ENCODE results near the gene SBNO1. TPM values are rescaled to one million over a fixed set of nuclear protein-coding genes. Genes with fewer than 3 reads are reported as not detected.

SBNO1 gene
- total and polyA plus RNA-seq, 8 donors: 3.4 to 35.6 (median 9.9) TPM

DNA sequence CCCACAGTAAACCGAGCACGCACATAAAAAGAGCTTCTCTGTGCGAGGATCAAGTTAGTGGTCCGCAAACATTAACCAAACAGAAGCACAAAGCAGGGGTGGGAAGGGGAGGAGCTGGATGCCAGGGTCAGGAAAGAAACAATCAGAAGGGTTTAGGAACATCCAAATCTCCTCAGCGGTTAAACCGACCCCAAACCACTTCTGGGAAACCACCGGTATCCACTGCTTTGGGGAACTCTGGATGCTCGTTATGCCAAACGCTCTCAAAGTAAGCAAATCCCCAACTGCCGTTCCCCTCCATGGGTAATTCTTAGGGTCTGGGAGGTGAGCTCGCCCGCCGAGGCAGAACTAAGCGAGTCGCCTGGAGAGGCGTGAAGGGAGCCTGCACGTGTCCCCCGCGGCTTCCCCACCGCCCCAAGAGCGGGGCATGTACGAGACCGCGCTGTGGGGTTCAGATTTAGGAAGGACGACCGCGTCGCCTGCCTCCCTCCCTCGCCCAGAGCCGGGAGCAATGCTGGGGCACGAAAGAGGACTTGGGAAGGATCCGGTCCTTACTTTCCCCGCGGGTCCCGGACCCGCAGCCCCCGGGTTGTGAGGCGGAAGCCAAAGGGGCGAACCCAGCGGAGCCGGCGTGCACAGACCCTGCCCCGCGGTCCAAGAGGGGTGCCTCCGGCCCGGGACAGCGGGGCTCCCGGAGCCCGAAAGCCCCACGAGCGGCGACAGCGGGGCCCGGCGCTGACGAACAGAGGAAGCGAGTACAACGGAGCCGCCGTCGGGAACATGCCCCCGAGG lies 711 bp downstream of the SBNO1 start:
- Histone ChIP-seq H3K36me3 (peaks cover 0 to 5% (median 4%) of the 10 kb centered on the region in 4 donors), H3K9me3 (no peaks in the 10 kb centered on the region), H3K27me3 (no peaks in the 10 kb centered on the region), H3K4me3 (peak overlapping the region; percentile 67 to 98 (median 90)), H3K4me1 (peaks cover 16 to 56% (median 35%) of the 10 kb centered on the region in 4 donors), H3K27ac (peak overlapping the region; percentile 91 to 99 (median 97))
- TF ChIP-seq, protein P1, sequence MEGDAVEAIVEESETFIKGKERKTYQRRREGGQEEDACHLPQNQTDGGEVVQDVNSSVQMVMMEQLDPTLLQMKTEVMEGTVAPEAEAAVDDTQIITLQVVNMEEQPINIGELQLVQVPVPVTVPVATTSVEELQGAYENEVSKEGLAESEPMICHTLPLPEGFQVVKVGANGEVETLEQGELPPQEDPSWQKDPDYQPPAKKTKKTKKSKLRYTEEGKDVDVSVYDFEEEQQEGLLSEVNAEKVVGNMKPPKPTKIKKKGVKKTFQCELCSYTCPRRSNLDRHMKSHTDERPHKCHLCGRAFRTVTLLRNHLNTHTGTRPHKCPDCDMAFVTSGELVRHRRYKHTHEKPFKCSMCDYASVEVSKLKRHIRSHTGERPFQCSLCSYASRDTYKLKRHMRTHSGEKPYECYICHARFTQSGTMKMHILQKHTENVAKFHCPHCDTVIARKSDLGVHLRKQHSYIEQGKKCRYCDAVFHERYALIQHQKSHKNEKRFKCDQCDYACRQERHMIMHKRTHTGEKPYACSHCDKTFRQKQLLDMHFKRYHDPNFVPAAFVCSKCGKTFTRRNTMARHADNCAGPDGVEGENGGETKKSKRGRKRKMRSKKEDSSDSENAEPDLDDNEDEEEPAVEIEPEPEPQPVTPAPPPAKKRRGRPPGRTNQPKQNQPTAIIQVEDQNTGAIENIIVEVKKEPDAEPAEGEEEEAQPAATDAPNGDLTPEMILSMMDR (IDR thresholded peaks at IDR 0.05): no peak
- TF ChIP-seq EP300 (IDR thresholded peaks at IDR 0.05): no peak
- no peak for TF ChIP-seq POLR2AphosphoS5 (IDR thresholded peaks at IDR 0.05)
- TF ChIP-seq POLR2A (IDR thresholded peaks at IDR 0.05): no peak
- intact Hi-C loops (cut with DNase I; ENCODE audit: low total_unique reads): no loop called here
- WGBS, 5 donors: 0% methylated on average over 35 to 62 of the region's 62 CpGs
- peak; percentile 27 to 42 for DNase-seq

DNA sequence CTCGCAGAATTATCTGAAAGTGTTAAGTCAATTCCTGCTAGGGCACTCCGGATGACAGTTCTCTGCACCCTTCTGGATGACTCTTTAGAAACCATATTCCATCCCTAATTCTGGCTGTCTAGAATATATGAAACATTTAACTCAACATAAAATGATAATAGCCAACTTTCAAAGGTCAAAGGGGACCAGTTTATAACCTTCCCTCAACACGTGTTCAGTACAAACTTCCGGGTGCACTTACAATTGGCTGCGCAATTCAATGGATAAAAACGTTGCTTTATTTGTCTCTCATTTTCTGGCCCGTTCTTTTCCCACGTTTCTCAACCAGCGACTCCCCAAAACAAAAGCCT lies 1.3 kb downstream of the SBNO1 start:
- intact Hi-C loops (cut with DNase I; ENCODE audit: low total_unique reads): no loop called here
- Histone ChIP-seq H3K27ac (peak overlapping the region; percentile 91 to 99 (median 97)), H3K27me3 (no peaks in the 10 kb centered on the region), H3K4me1 (peaks cover 16 to 58% (median 37%) of the 10 kb centered on the region in 4 donors), H3K9me3 (no peaks in the 10 kb centered on the region), H3K4me3 (peak overlapping the region; percentile 67 to 98 (median 90)), H3K36me3 (peaks cover 0 to 5% (median 4%) of the 10 kb centered on the region in 4 donors)
- WGBS, 5 donors: 1 to 3% (median 2%) methylated on average over 9 of the region's 9 CpGs
- TF ChIP-seq POLR2A (IDR thresholded peaks at IDR 0.05) (no peak), EP300 (IDR thresholded peaks at IDR 0.05) (no peak), POLR2AphosphoS5 (IDR thresholded peaks at IDR 0.05) (no peak)
- TF ChIP-seq, protein P1 (IDR thresholded peaks at IDR 0.05): no peak
- DNase-seq: peak in 1 of 2 donors; percentile 48

- DNase-seq: no peak
- Histone ChIP-seq H3K4me3 (no peak overlapping the region), H3K36me3 (peaks cover 4 to 10% (median 7%) of the 10 kb centered on the region in 4 donors), H3K4me1 (peaks cover 15 to 92% (median 58%) of the 10 kb centered on the region in 4 donors), H3K27ac (no peak overlapping the region), H3K9me3 (no peaks in the 10 kb centered on the region), H3K27me3 (no peaks in the 10 kb centered on the region)
- intact Hi-C loops (cut with DNase I; ENCODE audit: low total_unique reads): no loop called here
- TF ChIP-seq POLR2A (IDR thresholded peaks at IDR 0.05) (no peak), POLR2AphosphoS5 (IDR thresholded peaks at IDR 0.05) (no peak), EP300 (IDR thresholded peaks at IDR 0.05) (no peak)
- TF ChIP-seq, protein P1 (IDR thresholded peaks at IDR 0.05): no peak
- WGBS, 5 donors: 66 to 87% (median 78%) methylated on average over 1 of the region's 1 CpG
These were observed 6.6 kb downstream of the SBNO1 start for GRCh38 chr12:123358035-123358434.

- peak in 1 of 2 donors; percentile 5 for DNase-seq
- peaks cover 11 to 86% (median 50%) of the 10 kb centered on the region in 4 donors for H3K4me1 ChIP-seq
- intact Hi-C loops (cut with DNase I; ENCODE audit: low total_unique reads): no loop called here
- 76 to 81% (median 78%) methylated on average over 7 of the region's 7 CpGs for WGBS, 5 donors
- no peak overlapping the region for H3K4me3 ChIP-seq
- no peaks in the 10 kb centered on the region for H3K27me3 ChIP-seq
- H3K36me3 ChIP-seq: peaks cover 4 to 16% (median 8%) of the 10 kb centered on the region in 4 donors
- TF ChIP-seq EP300 (IDR thresholded peaks at IDR 0.05) (no peak), POLR2A (IDR thresholded peaks at IDR 0.05) (no peak), POLR2AphosphoS5 (IDR thresholded peaks at IDR 0.05) (no peak)
- TF ChIP-seq, protein P1 (IDR thresholded peaks at IDR 0.05): no peak
- H3K9me3 ChIP-seq: no peaks in the 10 kb centered on the region
- no peak overlapping the region for H3K27ac ChIP-seq
These were observed 8.4 kb downstream of the SBNO1 start for GRCh38 chr12:123356159-123356670.
